Endothelial cell of umbilical vein (primary cell): ENCODE measurements around the gene PFKP. TPM values are rescaled to one million over a fixed set of nuclear protein-coding genes. Genes with fewer than 3 reads are reported as not detected.

Experiments used
- BruUV-seq: library from RNA; stranded (reverse); fragments of 400-500 nt; replicated peaks from 2 replicates; lab custom pipeline; 2021; lab: Mats Ljungman, UMichigan
- CTCF ChIA-PET: fragments of 300-600, 350-600 bp; sonication (Branson Sonifier 250); formaldehyde crosslinking; loops from one replicate; lab custom pipeline; 2021; ENCODE audit warnings: antibody characterized with exemption, inconsistent platforms; lab: Charles Lee
- POLR2A ChIA-PET: fragments of 300-600, 350-600 bp; sonication (Branson Sonifier 250); formaldehyde crosslinking; loops from one replicate; lab custom pipeline; 2021; ENCODE audit warnings: antibody characterized with exemption, inconsistent platforms; lab: Charles Lee
- DNase-seq: peaks from one replicate; pipeline ENCODE4 v3.0.0-alpha.2; 2011; ENCODE audit warnings: low read depth, low spot score
- FAIRE-seq: peaks from 2 replicates; lab custom pipeline; 2011; peaks lifted over from hg19 to GRCh38; lab: Jason Lieb, UNC
- H2AFZ ChIP-seq: 2 replicates; pipeline ENCODE4 v1.6.0; 2012; ENCODE audit warnings: low read depth, low read length, control low read depth, inconsistent platforms
- H3K27ac ChIP-seq: 2 replicates; pipeline ENCODE4 v1.5.1; 2011; ENCODE audit warnings: low read depth, mild to moderate bottlenecking, control low read depth, low read length, moderate library complexity; ENCODE audit not compliant: insufficient read depth
- H3K27me3 ChIP-seq, 2 experiments: 2 replicates each; pipeline versions ENCODE4 v1.6.0 to v1.6.1; 2011; ENCODE audit warnings: low read length in 2 of 2, mixed read lengths in 1 of 2; ENCODE audit not compliant: control insufficient read depth in 2 of 2, insufficient read depth in 2 of 2
- H3K36me3 ChIP-seq, 2 experiments: 2 replicates in 1 of 2; 3 replicates in 1 of 2; pipeline ENCODE4 v1.5.1; 2011; ENCODE audit warnings: low read length in 2 of 2, mild to moderate bottlenecking in 1 of 2, moderate library complexity in 1 of 2; ENCODE audit not compliant: control insufficient read depth in 2 of 2, insufficient read depth in 2 of 2; ENCODE audit errors: extremely low read depth in 1 of 2
- H3K4me1 ChIP-seq: 3 replicates; pipeline ENCODE4 v1.5.1; 2011; ENCODE audit warnings: mild to moderate bottlenecking, low read length; ENCODE audit not compliant: control insufficient read depth, insufficient read depth; ENCODE audit errors: extremely low read depth
- H3K4me2 ChIP-seq: 2 replicates; pipeline ENCODE4 v1.6.1; 2011; ENCODE audit warnings: low read length, control low read depth, mixed read lengths; ENCODE audit not compliant: insufficient read depth
- H3K4me3 ChIP-seq, 3 experiments: fragments of 200-600 bp in 1 of 3; sonication (generic), shearing (Covaris generic) in 1 of 3; replicated peaks in 1 of 3; 2 replicates each; pipeline ENCODE4 v1.5.1; 2011 to 2016; ENCODE audit warnings: control low read depth in 3 of 3, low read length in 3 of 3, mild to moderate bottlenecking in 2 of 3, inconsistent platforms in 1 of 3, low read depth in 1 of 3, moderate library complexity in 1 of 3; ENCODE audit not compliant: insufficient read depth in 1 of 3
- H3K79me2 ChIP-seq: 2 replicates; pipeline ENCODE4 v1.6.0; 2012; ENCODE audit warnings: low read length, inconsistent platforms; ENCODE audit not compliant: control insufficient read depth, insufficient read depth
- H3K9ac ChIP-seq: replicated peaks from 2 replicates; pipeline ENCODE3; 2011; ENCODE audit warnings: low read length, control low read depth; ENCODE audit not compliant: insufficient read depth; ENCODE audit errors: extremely low read depth
- H3K9me1 ChIP-seq: replicated peaks from 3 replicates; pipeline ENCODE4 v1.6.0; 2011; ENCODE audit warnings: mild to moderate bottlenecking, low read length; ENCODE audit not compliant: control insufficient read depth, insufficient read depth; ENCODE audit errors: extremely low read depth
- H3K9me3 ChIP-seq: replicated peaks from 2 replicates; pipeline ENCODE4 v1.5.1; 2012; ENCODE audit warnings: low read length, inconsistent platforms; ENCODE audit not compliant: control insufficient read depth, insufficient read depth
- H4K20me1 ChIP-seq: replicated peaks from 2 replicates; pipeline ENCODE3; 2011; ENCODE audit warnings: mild to moderate bottlenecking, low read length; ENCODE audit not compliant: control insufficient read depth, insufficient read depth; ENCODE audit errors: extremely low read depth
- EZH2 ChIP-seq: IDR thresholded peaks from 2 replicates; pipeline ENCODE4 v1.6.1; 2012; ENCODE audit warnings: borderline replicate concordance, low read depth, mild to moderate bottlenecking, moderate library complexity, low read length, inconsistent platforms; ENCODE audit not compliant: severe bottlenecking
- FOS ChIP-seq: IDR thresholded peaks from 2 replicates; pipeline ENCODE4 v1.6.1; 2011; ENCODE audit warnings: mild to moderate bottlenecking, low read length, moderate library complexity, borderline replicate concordance; ENCODE audit not compliant: insufficient read depth
- GATA2 ChIP-seq: IDR thresholded peaks from 2 replicates; pipeline ENCODE4 v1.7.0; 2011; ENCODE audit warnings: low read depth, mild to moderate bottlenecking, moderate library complexity, mixed read lengths, low read length; ENCODE audit not compliant: insufficient read length, insufficient read depth
- JUN ChIP-seq: IDR thresholded peaks from 2 replicates; pipeline ENCODE4 v1.6.1; 2011; ENCODE audit warnings: borderline replicate concordance, low read depth; ENCODE audit not compliant: insufficient read length, insufficient read depth
- MYC ChIP-seq: IDR thresholded peaks from one replicate; pipeline ENCODE4 v1.6.1; 2011; ENCODE audit warnings: mild to moderate bottlenecking, low read depth, low read length
- POLR2A ChIP-seq: IDR thresholded peaks from 2 replicates; pipeline ENCODE4 v1.6.1; 2012; ENCODE audit warnings: low read depth, mild to moderate bottlenecking, control low read depth, low read length
- POLR2AphosphoS5 ChIP-seq: IDR thresholded peaks from 2 replicates; pipeline ENCODE4 v1.6.1; 2012; ENCODE audit warnings: low read depth, mild to moderate bottlenecking, control low read depth, low read length, moderate library complexity; ENCODE audit not compliant: insufficient read depth
- dilution Hi-C: fragments of 300-500 bp; cut with MboI; formaldehyde crosslinking; loops from one replicate; pipeline ENCODE4 v1.15.0; 2019; ENCODE audit warnings: low sequenced_read_pairs; ENCODE audit not compliant: extremely low pct_ligation_motif_present
- intact Hi-C: fragments of 100-400 bp; cut with micrococcal nuclease; formaldehyde crosslinking; loops from one replicate; pipeline ENCODE4 v1.10.0; 2022
- polyA plus RNA-seq, 4 experiments: library from polyadenylated mRNA; depleted of rRNA in 3 of 4; stranded (reverse) in 3 of 4; unstranded in 1 of 4; fragments of >200 nt; gene quantifications; 2 replicates each; pipeline versions ENCODE4 v1.2.1 to v1.2.3, GENCODE V29; 2011 to 2012; ENCODE audit warnings: missing spikeins in 1 of 4
- total RNA-seq: library from RNA; stranded (reverse); gene quantifications from 2 replicates; pipeline ENCODE4 v1.2.3, GENCODE V29; 2021
- TF ChIP-seq, protein P1 (sequence below): IDR thresholded peaks from 2 replicates; pipeline ENCODE4 v1.6.1; 2011; ENCODE audit not compliant: insufficient read depth, insufficient read length
- TF ChIP-seq, protein P2 (sequence below), 2 donors: IDR thresholded peaks; 1 replicate in 1 of 2; 2 replicates in 1 of 2; pipeline ENCODE4 v1.5.1; 2011; ENCODE audit warnings: low read length in 2 of 2, mild to moderate bottlenecking in 2 of 2, moderate library complexity in 2 of 2, control low read depth in 1 of 2, inconsistent platforms in 1 of 2, low read depth in 1 of 2; ENCODE audit not compliant: insufficient read depth in 1 of 2; ENCODE audit errors: extremely low read depth in 1 of 2

Gene PFKP
- total and polyA plus RNA-seq, 2 donors (not counting 3 experiments of a cell fraction or from before 2014, with no cell fraction given): 185 to 359 TPM

DNA sequence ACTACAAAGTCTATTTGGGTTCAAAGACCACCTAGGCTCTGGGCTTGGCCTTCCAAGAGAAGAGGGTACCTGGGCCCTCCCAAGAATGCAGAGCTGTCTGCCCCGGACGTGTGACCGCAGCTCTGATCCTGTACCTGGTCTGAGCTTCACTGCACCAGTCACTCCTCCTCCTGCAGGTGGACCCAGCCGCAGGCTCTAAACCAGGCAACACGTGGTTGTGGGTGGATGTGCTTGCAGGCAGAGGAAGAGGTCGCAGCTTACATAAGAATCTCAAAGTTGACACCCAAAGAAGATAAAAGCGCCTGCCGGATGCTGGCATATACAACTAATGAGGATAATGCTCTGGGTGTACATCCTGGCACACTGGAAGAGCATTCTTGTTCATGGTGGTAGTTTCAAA is 9.4 kb upstream of the PFKP start:
- peaks cover 0 to 4% of the 10 kb centered on the region in 2 experiments for H3K27me3 ChIP-seq
- ChIA-PET POLR2A (no interaction called here), CTCF (interaction anchor here (0.5 to 0.8 kb wide), 2 partner anchors 12 to 14 kb away, joined by 3 to 4 read pairs; no protein-coding TSS in a partner anchor)
- no peak overlapping the region for H3K4me2 ChIP-seq
- no peak overlapping the region for H2AFZ ChIP-seq
- DNase-seq: no peak
- no peaks in the 10 kb centered on the region for H3K9me3 ChIP-seq
- no peak overlapping the region for H3K9ac ChIP-seq
- FAIRE-seq: no peak
- no peaks in the 10 kb centered on the region for H3K79me2 ChIP-seq
- no peak overlapping the region for H3K27ac ChIP-seq
- no TSS peak for BruUV-seq
- TF ChIP-seq, protein P1, sequence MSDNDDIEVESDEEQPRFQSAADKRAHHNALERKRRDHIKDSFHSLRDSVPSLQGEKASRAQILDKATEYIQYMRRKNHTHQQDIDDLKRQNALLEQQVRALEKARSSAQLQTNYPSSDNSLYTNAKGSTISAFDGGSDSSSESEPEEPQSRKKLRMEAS: no peak
- TF ChIP-seq, protein P2, sequence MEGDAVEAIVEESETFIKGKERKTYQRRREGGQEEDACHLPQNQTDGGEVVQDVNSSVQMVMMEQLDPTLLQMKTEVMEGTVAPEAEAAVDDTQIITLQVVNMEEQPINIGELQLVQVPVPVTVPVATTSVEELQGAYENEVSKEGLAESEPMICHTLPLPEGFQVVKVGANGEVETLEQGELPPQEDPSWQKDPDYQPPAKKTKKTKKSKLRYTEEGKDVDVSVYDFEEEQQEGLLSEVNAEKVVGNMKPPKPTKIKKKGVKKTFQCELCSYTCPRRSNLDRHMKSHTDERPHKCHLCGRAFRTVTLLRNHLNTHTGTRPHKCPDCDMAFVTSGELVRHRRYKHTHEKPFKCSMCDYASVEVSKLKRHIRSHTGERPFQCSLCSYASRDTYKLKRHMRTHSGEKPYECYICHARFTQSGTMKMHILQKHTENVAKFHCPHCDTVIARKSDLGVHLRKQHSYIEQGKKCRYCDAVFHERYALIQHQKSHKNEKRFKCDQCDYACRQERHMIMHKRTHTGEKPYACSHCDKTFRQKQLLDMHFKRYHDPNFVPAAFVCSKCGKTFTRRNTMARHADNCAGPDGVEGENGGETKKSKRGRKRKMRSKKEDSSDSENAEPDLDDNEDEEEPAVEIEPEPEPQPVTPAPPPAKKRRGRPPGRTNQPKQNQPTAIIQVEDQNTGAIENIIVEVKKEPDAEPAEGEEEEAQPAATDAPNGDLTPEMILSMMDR (IDR thresholded peaks at IDR 0.05; ENCODE audit: extremely low read depth in 1 of 2, insufficient read depth in 1 of 2, low read depth in 1 of 2, low read length in 2 of 2): no peak
- TF ChIP-seq FOS (no peak), GATA2 (no peak), EZH2 (no peak), POLR2AphosphoS5 (no peak), POLR2A (no peak), MYC (no peak), JUN (no peak)
- peaks cover 14% of the 10 kb centered on the region for H3K4me1 ChIP-seq
- intact Hi-C loops: no loop called here
- no peaks in the 10 kb centered on the region for H4K20me1 ChIP-seq
- no peaks in the 10 kb centered on the region for H3K9me1 ChIP-seq
- dilution Hi-C loops: no loop called here
- no peaks in the 10 kb centered on the region for H3K36me3 ChIP-seq
- no peak overlapping the region for H3K4me3 ChIP-seq
